SH-SY5Y (cell line): Measurements from ENCODE around the gene SPOCK2.

Experiments used
- GATA2 ChIP-seq: IDR thresholded peaks from 2 replicates; pipeline ENCODE4 v1.6.1; 2011; ENCODE audit warnings: mild to moderate bottlenecking, low read depth, low read length
- GATA3 ChIP-seq: IDR thresholded peaks from 2 replicates; pipeline ENCODE4 v1.6.1; 2011; ENCODE audit warnings: low read depth, mild to moderate bottlenecking, low read length, moderate library complexity

DNA sequence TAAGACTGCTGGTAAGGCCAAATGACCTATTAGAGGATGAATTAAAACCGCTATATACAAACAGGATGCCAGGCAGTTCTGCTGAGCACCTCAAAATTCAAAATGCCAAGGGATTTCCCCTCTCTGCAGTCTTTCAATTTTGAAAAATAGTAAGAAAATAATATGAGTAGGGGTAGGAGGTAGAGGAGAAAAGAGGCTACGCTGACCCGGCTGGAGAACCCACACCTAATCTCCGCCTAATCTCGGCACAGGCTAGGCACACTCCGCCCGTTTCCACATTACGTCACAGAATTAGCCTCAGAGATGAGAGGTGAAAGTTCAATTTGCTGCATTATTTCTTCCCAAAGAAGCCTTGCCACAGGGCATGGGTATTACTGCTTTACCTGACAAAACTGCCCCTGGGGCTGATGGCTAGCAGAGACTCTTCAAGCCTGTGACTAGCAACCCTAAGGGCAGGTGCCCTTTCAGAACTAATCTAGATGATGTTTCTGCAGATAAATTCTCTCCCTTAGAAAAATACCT is 21.3 kb upstream of the SPOCK2 start:
- no peak for TF ChIP-seq GATA2
- TF ChIP-seq GATA3: no peak
